H9 (cell line): ENCODE measurements around the gene STK24. TPM values are rescaled to one million over a fixed set of nuclear protein-coding genes. Genes with fewer than 3 reads are reported as not detected.

Experiments
- DNase-seq: peaks from one replicate; pipeline ENCODE4 v3.0.0-alpha.2; 2017
- H2AFZ ChIP-seq: one replicate; pipeline ENCODE4 v1.6.1; 2013; ENCODE audit warnings: mild to moderate bottlenecking, low read length, control low read depth, moderate library complexity
- H2AK5ac ChIP-seq: 2 replicates; pipeline ENCODE4 v1.6.1; 2013; ENCODE audit warnings: low read length, control low read depth, mixed read lengths; ENCODE audit not compliant: insufficient read length
- H2BK120ac ChIP-seq: one replicate; pipeline ENCODE4 v1.6.1; 2013; ENCODE audit warnings: low read depth, mild to moderate bottlenecking, low read length, control low read depth, inconsistent platforms; ENCODE audit not compliant: poor library complexity, severe bottlenecking
- H2BK12ac ChIP-seq: 2 replicates; pipeline ENCODE4 v1.6.1; 2013; ENCODE audit warnings: low read length, control low read depth, mixed read lengths, low read depth; ENCODE audit not compliant: insufficient read length
- H2BK15ac ChIP-seq: 2 replicates; pipeline ENCODE4 v1.6.1; 2013; ENCODE audit warnings: low read depth, low read length, control low read depth
- H2BK20ac ChIP-seq: one replicate; pipeline ENCODE4 v1.6.1; 2013; ENCODE audit warnings: low read depth, mild to moderate bottlenecking, low read length, control low read depth, inconsistent platforms; ENCODE audit not compliant: poor library complexity, severe bottlenecking
- H2BK5ac ChIP-seq: 2 replicates; pipeline ENCODE4 v1.6.1; 2013; ENCODE audit warnings: low read length, control low read depth, mixed read lengths; ENCODE audit not compliant: insufficient read length
- H3K14ac ChIP-seq: 2 replicates; pipeline ENCODE4 v1.6.1; 2013; ENCODE audit warnings: low read length, control low read depth; ENCODE audit not compliant: insufficient read depth
- H3K18ac ChIP-seq: 2 replicates; pipeline ENCODE4 v1.6.1; 2013; ENCODE audit warnings: low read depth, mild to moderate bottlenecking, mixed read lengths, low read length, control low read depth; ENCODE audit not compliant: insufficient read length
- H3K23ac ChIP-seq: 2 replicates; pipeline ENCODE4 v1.6.1; 2013; ENCODE audit warnings: low read length, control low read depth, mixed read lengths, low read depth; ENCODE audit not compliant: insufficient read length
- H3K23me2 ChIP-seq: 2 replicates; pipeline ENCODE4 v1.6.1; 2013; ENCODE audit warnings: low read depth, mild to moderate bottlenecking, mixed read lengths, low read length, control low read depth; ENCODE audit not compliant: insufficient read length, poor library complexity, severe bottlenecking
- H3K27ac ChIP-seq: 2 replicates; pipeline ENCODE4 v1.5.1; 2013; ENCODE audit warnings: low read length, control low read depth, mixed read lengths, low read depth; ENCODE audit not compliant: insufficient read length
- H3K27me3 ChIP-seq: 2 replicates; pipeline ENCODE4 v1.6.1; 2013; ENCODE audit warnings: low read length, control low read depth, inconsistent platforms; ENCODE audit not compliant: insufficient read depth
- H3K4ac ChIP-seq: 2 replicates; pipeline ENCODE4 v1.6.1; 2013; ENCODE audit warnings: low read depth, mild to moderate bottlenecking, control low read depth, inconsistent platforms, low read length, moderate library complexity
- H3K4me1 ChIP-seq: 2 replicates; pipeline ENCODE4 v1.6.1; 2013; ENCODE audit warnings: low read length, control low read depth, inconsistent platforms; ENCODE audit not compliant: insufficient read depth
- H3K4me2 ChIP-seq: 2 replicates; pipeline ENCODE4 v1.6.1; 2013; ENCODE audit warnings: low read length, control low read depth, mixed read lengths; ENCODE audit not compliant: insufficient read length, insufficient read depth
- H3K56ac ChIP-seq: 2 replicates; pipeline ENCODE4 v1.6.1; 2013; ENCODE audit warnings: low read depth, mild to moderate bottlenecking, mixed read lengths, low read length, control low read depth; ENCODE audit not compliant: insufficient read length
- H3K79me1 ChIP-seq: 2 replicates; pipeline ENCODE4 v1.6.1; 2013; ENCODE audit warnings: low read depth, mild to moderate bottlenecking, moderate library complexity, low read length, control low read depth, inconsistent platforms; ENCODE audit not compliant: insufficient read depth, poor library complexity, severe bottlenecking
- H3K79me2 ChIP-seq: 2 replicates; pipeline ENCODE4 v1.6.1; 2013; ENCODE audit warnings: low read length, control low read depth, inconsistent platforms; ENCODE audit not compliant: insufficient read depth
- H3K9ac ChIP-seq: 2 replicates; pipeline ENCODE4 v1.6.1; 2013; ENCODE audit warnings: low read length, control low read depth, mixed read lengths; ENCODE audit not compliant: insufficient read length; ENCODE audit errors: extremely low read depth
- H3K9me3 ChIP-seq: one replicate; pipeline ENCODE4 v1.6.1; 2013; ENCODE audit warnings: low read depth, low read length, inconsistent platforms; ENCODE audit not compliant: control insufficient read depth
- H3T11ph ChIP-seq: one replicate; pipeline ENCODE4 v1.6.1; 2013; ENCODE audit warnings: mild to moderate bottlenecking, low read length, control low read depth, inconsistent platforms
- H4K20me1 ChIP-seq: one replicate; pipeline ENCODE4 v1.6.1; 2013; ENCODE audit not compliant: control insufficient read depth, insufficient read length, insufficient read depth
- H4K5ac ChIP-seq: 2 replicates; pipeline ENCODE4 v1.6.1; 2013; ENCODE audit warnings: low read depth, mild to moderate bottlenecking, mixed read lengths, low read length, control low read depth; ENCODE audit not compliant: insufficient read length
- H4K8ac ChIP-seq: replicated peaks from 2 replicates; pipeline ENCODE4 v1.6.1; 2013; ENCODE audit warnings: low read length, control low read depth, mixed read lengths, low read depth; ENCODE audit not compliant: insufficient read length
- H4K91ac ChIP-seq: 2 replicates; pipeline ENCODE4 v1.6.1; 2013; ENCODE audit warnings: low read depth, mild to moderate bottlenecking, moderate library complexity, mixed read lengths, low read length, control low read depth; ENCODE audit not compliant: insufficient read length
- H3K27ac Mint-ChIP-seq, 3 experiments: 2 replicates in 2 of 3; 3 replicates in 1 of 3; pipeline ENCODE4 v1.8.0; 2020 to 2021; ENCODE audit warnings: mixed read lengths in 3 of 3, mild to moderate bottlenecking in 1 of 3, moderate library complexity in 1 of 3
- H3K27me3 Mint-ChIP-seq: 2 replicates; pipeline ENCODE4 v1.8.0; 2021; ENCODE audit warnings: low read depth, mild to moderate bottlenecking, moderate library complexity, mixed read lengths
- H3K36me3 Mint-ChIP-seq, 3 experiments: 2 replicates in 2 of 3; 3 replicates in 1 of 3; pipeline ENCODE4 v1.8.0; 2020 to 2021; ENCODE audit warnings: low read depth in 3 of 3, mixed read lengths in 3 of 3; ENCODE audit not compliant: insufficient read depth in 1 of 3
- H3K4me1 Mint-ChIP-seq, 2 experiments: 2 replicates each; pipeline ENCODE4 v1.8.0; 2020; ENCODE audit warnings: mixed read lengths in 2 of 2
- H3K4me3 Mint-ChIP-seq, 2 experiments: 2 replicates in 1 of 2; 3 replicates in 1 of 2; pipeline ENCODE4 v1.8.0; 2020 to 2021; ENCODE audit warnings: mild to moderate bottlenecking in 2 of 2, mixed read lengths in 2 of 2, moderate library complexity in 1 of 2
- H3K9me3 Mint-ChIP-seq, 2 experiments: 2 replicates in 1 of 2; 3 replicates in 1 of 2; pipeline ENCODE4 v1.8.0; 2020; ENCODE audit warnings: mild to moderate bottlenecking in 2 of 2, mixed read lengths in 2 of 2, moderate library complexity in 1 of 2
- WGBS: extraction: QIAGEN DNeasy Blood & Tissue Kit; methylation state at CpG from one replicate; pipeline ENCODE4 v1.1.7; 2013; ENCODE audit warnings: missing lambda C conversion rate, low lambda C conversion rate, mixed read lengths; ENCODE audit not compliant: insufficient read length; ENCODE audit errors: extremely low coverage; 5-methylcytosine and 5-hydroxymethylcytosine counted together
- total RNA-seq: library from RNA; stranded (reverse); gene quantifications from 2 replicates; pipeline ENCODE4 v1.2.1, GENCODE V29; 2021
- TF ChIP-seq, protein P1 (sequence below): fragments of 200-600 bp; sonication (generic); conservative IDR thresholded peaks from 3 replicates; pipeline ENCODE4 v1.8.0; 2021; ENCODE audit warnings: antibody characterized with exemption, mild to moderate bottlenecking

STK24 gene
- total RNA-seq, 1 experiment from 2014 or later: 134 TPM

- Histone ChIP-seq H3T11ph (no peak overlapping the region), H3K79me1 (peaks cover 10% of the 10 kb centered on the region)
- H3K27ac Mint-ChIP-seq: peak overlapping the region in 1 of 3 experiments; percentile 3; a peak in 2 of 7 replicates
Measured at GRCh38 chr13:98474292-98474691, 102.6 kb downstream of the STK24 start.

More at GRCh38 chr13:98474292-98474691, 102.6 kb downstream of the STK24 start:
- Histone ChIP-seq H3K9me3 (no peaks in the 10 kb centered on the region), H3K27ac (no peak overlapping the region), H3K79me2 (peaks cover 4% of the 10 kb centered on the region; the same call in 1 of the 2 replicates), H2BK120ac (no peak overlapping the region), H3K27me3 (no peaks in the 10 kb centered on the region), H3K4me1 (peaks cover 11% of the 10 kb centered on the region; the same call in 1 of the 2 replicates), H2BK5ac (no peak overlapping the region), H3K4ac (no peak overlapping the region), H2AFZ (no peak overlapping the region), H3K23me2 (no peaks in the 10 kb centered on the region), H2BK20ac (no peak overlapping the region), H3K56ac (no peak overlapping the region), H2BK15ac (no peak overlapping the region), H3K4me2 (no peak overlapping the region), H3K14ac (no peak overlapping the region), H2BK12ac (no peak overlapping the region), H3K18ac (no peak overlapping the region), H3K23ac (no peak overlapping the region), H4K91ac (no peak overlapping the region), H2AK5ac (no peak overlapping the region), H4K8ac (no peak overlapping the region), H3K9ac (no peak overlapping the region), H4K5ac (no peak overlapping the region), H4K20me1 (no peaks in the 10 kb centered on the region)
- TF ChIP-seq, protein P1, sequence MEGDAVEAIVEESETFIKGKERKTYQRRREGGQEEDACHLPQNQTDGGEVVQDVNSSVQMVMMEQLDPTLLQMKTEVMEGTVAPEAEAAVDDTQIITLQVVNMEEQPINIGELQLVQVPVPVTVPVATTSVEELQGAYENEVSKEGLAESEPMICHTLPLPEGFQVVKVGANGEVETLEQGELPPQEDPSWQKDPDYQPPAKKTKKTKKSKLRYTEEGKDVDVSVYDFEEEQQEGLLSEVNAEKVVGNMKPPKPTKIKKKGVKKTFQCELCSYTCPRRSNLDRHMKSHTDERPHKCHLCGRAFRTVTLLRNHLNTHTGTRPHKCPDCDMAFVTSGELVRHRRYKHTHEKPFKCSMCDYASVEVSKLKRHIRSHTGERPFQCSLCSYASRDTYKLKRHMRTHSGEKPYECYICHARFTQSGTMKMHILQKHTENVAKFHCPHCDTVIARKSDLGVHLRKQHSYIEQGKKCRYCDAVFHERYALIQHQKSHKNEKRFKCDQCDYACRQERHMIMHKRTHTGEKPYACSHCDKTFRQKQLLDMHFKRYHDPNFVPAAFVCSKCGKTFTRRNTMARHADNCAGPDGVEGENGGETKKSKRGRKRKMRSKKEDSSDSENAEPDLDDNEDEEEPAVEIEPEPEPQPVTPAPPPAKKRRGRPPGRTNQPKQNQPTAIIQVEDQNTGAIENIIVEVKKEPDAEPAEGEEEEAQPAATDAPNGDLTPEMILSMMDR: no peak
- Mint-ChIP-seq H3K9me3 (no peaks in the 10 kb centered on the region; a peak in 1 of 5 replicates), H3K36me3 (peaks cover 25 to 38% (median 35%) of the 10 kb centered on the region in 3 experiments; a peak in 6 of 7 replicates), H3K4me3 (no peak overlapping the region), H3K4me1 (peaks cover 40 to 46% of the 10 kb centered on the region in 2 experiments), H3K27me3 (no peaks in the 10 kb centered on the region)
- no peak for DNase-seq
- WGBS: no CpG with 5 or more reads among the region's 10 CpGs
